Fibroblast of skin of scalp (primary cell): ENCODE data around the gene RASA1. TPM values are rescaled to one million over a fixed set of nuclear protein-coding genes. Genes with fewer than 3 reads are reported as not detected.
A peak's percentile ranks its signal among the peaks of the same experiment; 100 is the strongest.
"Not testable (repeated sequence)": the region's sequence is repeated elsewhere in the genome, so short reads cannot be mapped to it uniquely, and the experiment has no call there.

Source experiments
- DNase-seq: peaks from one replicate; pipeline ENCODE4 v3.0.0-alpha.2; 2013
- polyA plus RNA-seq, 2 experiments: library from polyadenylated mRNA; unstranded; fragments of 120-200 nt; gene quantifications; one replicate each; pipeline ENCODE4 v1.2.1, GENCODE V29; 2013; ENCODE audit not compliant: insufficient read length in 2 of 2

Gene RASA1
- 32.0 TPM for polyA plus RNA-seq (2013, experiment 1 of 2; ENCODE audit: insufficient read length)
- 35.8 TPM for polyA plus RNA-seq (2013, experiment 2 of 2; ENCODE audit: insufficient read length)

DNA sequence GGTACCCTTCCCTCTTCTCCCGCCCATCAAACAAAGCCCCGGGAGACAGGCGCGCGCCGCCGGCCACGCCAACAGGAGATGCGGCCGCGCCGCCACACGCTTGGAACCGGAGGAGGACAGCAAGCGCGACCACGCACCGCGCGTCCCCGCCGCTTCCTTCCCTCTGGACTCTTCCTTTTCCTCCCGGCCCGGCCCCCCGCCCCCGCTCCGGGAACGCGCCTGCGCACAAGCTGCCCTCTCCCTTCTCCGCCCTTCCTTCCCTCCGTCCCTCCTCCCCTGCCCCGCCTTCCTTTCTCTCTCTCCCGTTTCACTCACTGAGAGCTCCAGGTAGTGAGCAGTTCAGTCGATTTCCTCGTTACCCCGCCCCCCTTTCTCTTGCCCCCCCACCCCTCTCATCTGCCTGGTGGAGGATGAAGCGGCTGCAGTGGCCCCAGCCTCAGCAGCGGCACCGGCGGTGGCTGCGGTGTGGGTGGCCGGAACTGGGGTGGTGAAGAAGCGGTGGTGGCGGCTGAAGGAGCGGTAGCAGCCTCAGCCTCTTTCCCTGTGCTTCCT lies at the start of gene RASA1:
Gene RASA1, plus strand, starts transcription at position 310 of the 552 bp plus-strand sequence. CDS start 569 bp downstream, outside the sequence.
- DNase-seq = peak; percentile 91

- DNase-seq = peak; percentile 3
Observed at GRCh38 chr5:87229780-87230179, 37.9 kb upstream of the RASA1 start.

GRCh38 chr5:87231037-87231808 lies 36.5 kb upstream of the RASA1 start:
- no peak for DNase-seq

DNA sequence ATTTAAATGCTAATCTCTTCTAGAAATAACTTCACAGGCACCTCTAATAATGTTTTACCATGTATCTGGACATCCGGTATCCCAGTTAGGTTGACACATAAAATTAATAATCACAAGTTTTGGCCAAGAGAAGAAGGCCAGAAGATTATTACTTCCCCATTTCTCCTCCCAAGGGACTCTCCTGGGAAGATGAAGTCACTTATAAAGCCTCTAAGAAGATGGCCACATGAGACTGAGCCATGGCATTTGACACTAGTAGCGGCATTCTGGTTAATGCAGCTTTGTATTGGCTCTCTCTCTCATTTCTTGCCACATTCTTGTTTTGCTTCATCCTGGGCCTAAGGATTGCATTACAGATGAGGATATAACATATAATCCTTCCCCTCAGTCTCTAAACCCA lies 34.5 kb upstream of the RASA1 start:
- peak; percentile 9 for DNase-seq

GRCh38 chr5:87241555-87241954 lies 26.1 kb upstream of the RASA1 start:
- DNase-seq = no peak

GRCh38 chr5:87242242-87242641 lies 25.4 kb upstream of the RASA1 start:
- DNase-seq = no peak

- peak; percentile 36 for DNase-seq
Observed at GRCh38 chr5:87243161-87243844, 24.4 kb upstream of the RASA1 start.

DNA sequence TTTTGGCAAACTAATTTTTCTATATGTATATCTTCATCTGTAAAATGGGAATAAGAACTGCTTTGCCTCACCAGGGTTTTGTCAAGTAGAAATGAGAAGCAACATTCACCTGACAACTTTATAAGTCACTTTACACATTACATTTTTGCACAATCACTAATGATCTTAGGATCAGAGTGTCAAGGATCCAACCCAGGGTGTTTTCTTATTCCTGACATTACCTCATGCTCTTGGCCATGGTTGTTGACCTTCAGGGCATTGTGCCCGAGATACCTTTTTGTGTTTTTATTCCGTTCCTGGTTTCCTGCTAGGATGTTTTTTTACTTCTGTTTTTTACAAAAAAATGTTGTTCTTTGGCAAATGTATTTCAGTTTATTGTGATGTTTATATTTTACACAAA lies 22.2 kb upstream of the RASA1 start:
- no peak for DNase-seq

DNA sequence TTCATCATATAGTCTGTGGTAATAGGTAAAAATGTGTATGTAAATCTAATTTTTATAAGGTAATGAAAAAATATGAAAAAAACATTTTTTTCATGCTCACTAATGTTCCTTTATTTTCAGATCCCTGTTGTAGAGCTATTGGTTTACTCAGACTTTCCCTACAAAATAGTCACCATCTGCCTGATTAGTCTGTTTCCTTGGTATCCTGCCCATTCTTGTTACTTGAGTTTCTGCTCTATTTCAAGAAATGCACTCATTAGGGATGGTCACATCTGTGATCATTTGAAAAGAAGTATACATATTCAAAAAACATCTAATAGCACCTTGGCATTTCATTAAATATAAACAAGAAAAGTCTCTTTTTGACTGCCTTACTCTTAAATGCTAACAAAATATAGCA lies 21.6 kb upstream of the RASA1 start:
- DNase-seq = no peak

DNA sequence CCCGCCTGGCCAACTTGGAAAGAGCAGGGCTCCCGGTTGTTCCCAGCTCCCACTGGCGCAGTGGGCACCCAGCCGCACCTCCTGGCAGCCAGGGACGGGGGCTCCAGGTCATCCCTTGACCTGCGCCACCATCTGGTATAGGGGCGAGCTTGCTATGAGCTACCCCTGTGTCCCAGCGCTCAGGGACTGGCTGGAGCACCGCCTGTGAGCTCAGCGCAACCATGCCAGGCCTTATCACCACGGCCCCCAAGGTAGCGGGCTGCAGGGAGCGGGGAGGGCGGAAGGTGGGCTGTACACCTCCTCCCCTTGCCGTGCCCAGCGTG lies 15.4 kb upstream of the RASA1 start:
- DNase-seq = no peak

GRCh38 chr5:87254035-87254434 lies 13.6 kb upstream of the RASA1 start:
- no peak for DNase-seq

GRCh38 chr5:87258507-87258906 lies 9.2 kb upstream of the RASA1 start:
- DNase-seq = no peak

DNA sequence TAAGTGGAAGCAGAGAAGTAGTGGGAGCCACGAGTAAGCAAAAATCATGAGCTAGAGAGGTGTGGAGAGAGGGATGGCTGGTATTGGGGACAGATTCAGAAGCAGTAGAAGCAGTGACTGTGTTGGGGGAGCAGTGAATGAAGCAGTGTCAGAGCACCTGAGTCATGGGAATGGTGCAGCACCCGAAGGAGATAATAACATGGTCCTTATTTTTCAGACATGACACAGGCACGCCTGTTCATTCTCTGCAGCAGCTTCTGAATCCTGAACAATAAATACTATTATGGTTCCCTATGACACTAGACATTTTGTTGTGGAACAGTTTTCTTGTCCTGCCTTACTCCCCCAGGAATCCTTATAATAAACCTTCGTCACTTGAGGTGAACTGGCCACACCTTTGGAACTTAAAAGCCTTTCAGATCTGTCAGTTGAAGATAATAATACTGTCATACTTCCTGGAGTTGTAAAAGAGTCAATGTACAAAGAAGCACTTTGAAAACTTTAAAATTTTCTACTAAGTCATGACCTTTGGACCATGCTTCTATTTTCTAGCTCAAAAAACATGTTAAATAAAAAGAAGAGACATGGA lies 7.0 kb upstream of the RASA1 start:
- no peak for DNase-seq

DNA sequence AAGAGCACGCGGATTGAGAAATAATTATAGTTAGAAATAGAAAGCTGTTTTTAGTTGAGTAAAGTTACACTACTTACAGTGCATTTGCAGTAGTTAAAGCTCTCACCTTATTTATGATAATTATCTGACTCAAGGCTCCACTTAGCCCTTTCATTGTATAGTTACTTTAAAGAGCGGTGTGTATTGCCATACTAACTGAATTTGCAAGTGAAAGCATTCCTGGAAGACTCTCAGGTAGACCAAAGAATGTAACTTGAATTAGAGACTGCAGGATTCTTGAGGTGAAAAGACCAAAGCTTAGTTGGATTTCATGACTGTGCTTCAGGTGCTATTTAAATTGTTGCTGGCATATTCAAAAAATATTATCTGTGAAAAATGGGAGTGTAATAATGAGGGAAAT lies 4.2 kb upstream of the RASA1 start:
- no peak for DNase-seq

GRCh38 chr5:87266914-87267573 lies 639 bp upstream of the RASA1 start:
- no peak for DNase-seq

DNA sequence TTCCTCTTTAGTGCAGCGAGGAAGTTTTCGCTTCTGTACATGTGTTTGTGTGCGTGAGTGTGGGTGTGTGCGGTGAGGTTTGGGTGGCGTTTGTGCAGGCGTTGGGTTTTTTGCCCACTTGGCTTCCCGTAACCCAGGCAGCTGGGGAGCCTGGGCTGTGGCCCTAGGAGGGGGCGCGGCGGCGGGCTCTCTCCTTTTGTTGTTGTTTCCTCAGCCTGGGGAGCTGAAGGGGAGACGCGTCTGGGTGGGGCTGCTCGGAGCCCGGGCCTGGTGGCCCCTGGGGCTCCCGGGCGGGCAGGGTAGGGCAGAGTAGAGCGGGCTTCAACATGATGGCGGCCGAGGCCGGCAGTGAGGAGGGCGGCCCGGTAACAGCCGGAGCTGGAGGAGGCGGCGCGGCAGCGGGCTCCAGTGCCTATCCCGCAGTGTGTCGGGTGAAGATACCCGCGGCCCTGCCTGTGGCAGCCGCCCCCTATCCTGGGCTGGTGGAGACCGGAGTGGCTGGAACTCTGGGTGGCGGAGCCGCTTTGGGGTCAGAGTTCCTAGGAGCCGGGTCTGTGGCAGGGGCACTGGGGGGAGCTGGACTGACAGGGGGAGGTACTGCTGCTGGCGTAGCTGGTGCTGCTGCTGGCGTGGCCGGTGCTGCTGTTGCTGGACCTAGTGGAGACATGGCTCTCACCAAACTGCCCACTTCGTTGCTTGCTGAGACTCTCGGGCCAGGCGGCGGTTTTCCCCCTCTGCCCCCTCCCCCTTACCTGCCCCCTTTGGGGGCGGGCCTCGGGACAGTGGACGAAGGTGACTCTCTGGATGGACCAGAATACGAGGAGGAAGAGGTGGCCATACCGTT lies 665 bp downstream of the RASA1 start:
- DNase-seq = peak; percentile 63

DNA sequence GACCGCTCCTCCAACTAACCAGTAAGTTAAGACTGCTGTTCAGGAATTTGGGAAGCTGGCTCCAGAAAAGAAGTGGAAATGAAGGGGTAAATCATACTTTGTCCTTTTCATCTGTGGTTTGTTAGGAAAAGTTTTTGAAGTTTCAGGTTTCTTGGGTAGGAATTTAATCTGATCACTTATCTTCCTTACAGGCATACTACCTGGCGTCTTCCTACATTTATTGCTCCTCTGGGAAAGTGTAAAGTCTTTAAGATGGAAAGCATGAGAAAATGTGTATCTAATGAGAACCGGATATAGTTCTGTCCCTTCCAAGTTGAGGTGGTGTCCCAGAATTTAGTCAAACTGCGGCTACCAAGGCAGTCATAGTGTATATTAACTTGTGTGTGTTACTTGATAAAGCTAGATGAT lies 1.3 kb downstream of the RASA1 start:
- no peak for DNase-seq

- not testable (repeated sequence) for DNase-seq
Observed at GRCh38 chr5:87270888-87271287, 3.2 kb downstream of the RASA1 start.

DNA sequence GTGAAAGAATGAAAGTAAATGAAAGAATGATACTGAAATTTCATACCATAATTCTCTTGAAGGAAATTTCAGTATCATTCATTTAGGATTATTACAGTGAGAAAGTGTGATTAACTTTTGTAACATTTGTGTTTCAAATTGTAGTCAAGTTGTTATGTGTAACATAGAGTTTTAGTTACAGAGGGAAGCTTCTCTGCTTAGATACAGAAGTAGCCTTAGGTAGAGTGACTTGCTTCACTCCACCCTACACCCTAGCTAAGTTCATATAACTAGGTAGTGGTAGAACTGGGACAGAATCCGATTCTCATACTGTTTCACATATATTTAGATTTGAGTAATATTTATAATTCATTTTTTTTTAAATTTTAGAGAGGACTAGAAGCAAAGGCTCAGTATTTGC lies 9.0 kb downstream of the RASA1 start:
- no peak for DNase-seq

DNA sequence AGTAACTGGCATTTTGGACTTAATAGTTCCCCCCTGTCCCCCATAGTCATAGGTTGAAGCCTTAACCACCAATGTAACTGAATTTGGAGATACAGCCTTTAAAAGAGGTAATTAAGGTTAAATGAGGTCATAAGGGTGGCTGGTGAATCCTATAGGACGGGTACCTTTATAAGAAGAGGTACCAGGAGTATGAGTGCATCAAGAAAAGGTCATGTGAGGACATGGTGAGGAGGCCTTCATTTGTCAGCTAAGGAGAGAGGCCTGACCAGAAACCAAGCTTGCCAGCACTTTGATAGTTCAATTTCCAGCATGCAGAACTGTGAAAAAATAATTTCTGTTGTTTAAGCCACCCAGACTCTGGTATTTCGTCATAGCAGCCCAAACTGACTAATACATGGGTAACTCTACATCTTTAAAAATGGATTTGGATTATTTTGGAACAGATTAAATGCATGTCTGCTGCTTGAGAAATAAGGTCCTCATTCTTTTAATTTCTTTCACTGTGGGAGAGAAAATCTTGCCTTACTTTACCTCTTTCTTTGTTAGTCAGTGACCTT lies 9.7 kb downstream of the RASA1 start:
- DNase-seq = peak; percentile 38

DNA sequence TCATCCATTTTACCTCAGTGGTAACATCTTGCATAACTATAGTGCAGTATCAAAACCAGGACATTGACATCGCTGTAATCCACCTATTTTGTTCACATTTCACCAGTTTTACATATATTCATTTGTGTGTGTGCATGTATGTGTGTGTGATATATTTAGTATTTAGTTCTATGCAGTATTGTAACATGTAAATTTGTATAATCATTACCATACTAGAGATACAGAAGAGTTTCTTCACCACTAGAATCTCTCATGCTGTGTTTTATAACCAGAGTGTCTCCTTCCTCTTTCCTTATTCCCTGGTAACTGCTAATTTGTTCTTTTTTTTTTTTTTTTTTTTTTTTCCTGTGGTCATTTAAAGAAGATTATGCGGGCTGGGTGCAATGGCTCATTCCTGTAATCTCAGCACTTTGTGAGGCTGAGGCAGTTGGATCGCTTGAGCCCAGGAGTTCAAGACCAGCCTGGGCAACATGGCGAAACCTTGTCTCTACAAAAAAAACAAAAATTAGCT lies 11.0 kb downstream of the RASA1 start:
- DNase-seq = no peak
